Vagina (tissue), 2 donors: ENCODE data around the gene FAM210B.

ENCODE experiments used
- POLR2A ChIP-seq, 2 donors: fragments of 450-650 bp; IDR thresholded peaks; one replicate each; pipeline ENCODE4 v1.6.1; 2017; ENCODE audit warnings: antibody characterized with exemption in 2 of 2, mild to moderate bottlenecking in 2 of 2, moderate library complexity in 2 of 2
- POLR2AphosphoS5 ChIP-seq, 2 donors: sonication (generic); formaldehyde crosslinking; IDR thresholded peaks; one replicate each; pipeline ENCODE4 v1.9.0; 2017; ENCODE audit warnings: antibody characterized with exemption in 2 of 2, mild to moderate bottlenecking in 2 of 2, low read depth in 1 of 2; ENCODE audit not compliant: insufficient read depth in 1 of 2
- TF ChIP-seq, protein P1 (sequence below), 3 experiments: fragments of 450-650 bp in 2 of 3; fragments of 200-600 bp in 1 of 3; sonication (generic) in 1 of 3; IDR thresholded peaks; one replicate each; pipeline ENCODE4 v1.5.1; 2017 to 2019; ENCODE audit warnings: antibody characterized with exemption in 3 of 3, mild to moderate bottlenecking in 2 of 3, moderate library complexity in 2 of 3

DNA sequence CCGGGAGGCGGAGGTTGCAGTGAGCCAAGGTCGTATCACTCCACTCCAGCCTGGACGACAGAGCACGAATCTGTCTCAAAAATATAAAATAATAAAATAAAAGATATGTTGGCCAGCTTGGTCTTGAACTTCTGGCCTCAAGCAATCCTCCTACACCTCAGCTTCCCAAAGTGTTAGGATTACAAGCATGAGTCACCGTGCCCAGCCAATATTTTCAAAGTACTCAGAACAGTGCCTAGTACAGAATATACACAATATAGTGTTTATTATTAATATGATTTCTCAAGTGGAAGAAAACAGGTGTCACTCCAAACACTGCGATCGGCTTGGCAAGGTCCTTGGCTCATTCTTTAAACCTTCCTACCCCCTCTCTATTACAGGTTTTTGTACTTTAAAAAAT lies 3.1 kb downstream of the FAM210B start:
- TF ChIP-seq, protein P1, sequence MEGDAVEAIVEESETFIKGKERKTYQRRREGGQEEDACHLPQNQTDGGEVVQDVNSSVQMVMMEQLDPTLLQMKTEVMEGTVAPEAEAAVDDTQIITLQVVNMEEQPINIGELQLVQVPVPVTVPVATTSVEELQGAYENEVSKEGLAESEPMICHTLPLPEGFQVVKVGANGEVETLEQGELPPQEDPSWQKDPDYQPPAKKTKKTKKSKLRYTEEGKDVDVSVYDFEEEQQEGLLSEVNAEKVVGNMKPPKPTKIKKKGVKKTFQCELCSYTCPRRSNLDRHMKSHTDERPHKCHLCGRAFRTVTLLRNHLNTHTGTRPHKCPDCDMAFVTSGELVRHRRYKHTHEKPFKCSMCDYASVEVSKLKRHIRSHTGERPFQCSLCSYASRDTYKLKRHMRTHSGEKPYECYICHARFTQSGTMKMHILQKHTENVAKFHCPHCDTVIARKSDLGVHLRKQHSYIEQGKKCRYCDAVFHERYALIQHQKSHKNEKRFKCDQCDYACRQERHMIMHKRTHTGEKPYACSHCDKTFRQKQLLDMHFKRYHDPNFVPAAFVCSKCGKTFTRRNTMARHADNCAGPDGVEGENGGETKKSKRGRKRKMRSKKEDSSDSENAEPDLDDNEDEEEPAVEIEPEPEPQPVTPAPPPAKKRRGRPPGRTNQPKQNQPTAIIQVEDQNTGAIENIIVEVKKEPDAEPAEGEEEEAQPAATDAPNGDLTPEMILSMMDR (IDR thresholded peaks at IDR 0.05), result no peak
- TF ChIP-seq POLR2AphosphoS5 (IDR thresholded peaks at IDR 0.05; ENCODE audit: insufficient read depth in 1 of 2, low read depth in 1 of 2) (no peak), POLR2A (IDR thresholded peaks at IDR 0.05) (no peak)
